SK-N-SH (cell line): ENCODE data around the gene ASTN2. TPM values are rescaled to one million over a fixed set of nuclear protein-coding genes. Genes with fewer than 3 reads are reported as not detected.

Experiments used
- CTCF ChIA-PET: fragments of 300-600, 350-600 bp; formaldehyde crosslinking; extraction: SDS; loops from one replicate; lab custom pipeline; 2021; lab: Yijun Ruan, JAX
- POLR2A ChIA-PET: fragments of 350-600 bp; sonication (Branson Sonifier 250); formaldehyde crosslinking; extraction: SDS; loops from one replicate; lab custom pipeline; 2020; ENCODE audit warnings: antibody characterized with exemption, inconsistent platforms; lab: Yijun Ruan, JAX
- DNase-seq: peaks from one replicate; pipeline ENCODE4 v3.0.0; 2012
- H2AFZ ChIP-seq: fragments of 200-600 bp; sonication (generic); 2 replicates; pipeline ENCODE4 v1.8.1; 2016; ENCODE audit warnings: antibody characterized with exemption, mild to moderate bottlenecking, low read depth
- H3F3A ChIP-seq: fragments of 200-600 bp; sonication (generic); replicated peaks from 2 replicates; pipeline ENCODE3; 2016; ENCODE audit warnings: antibody characterized with exemption, mild to moderate bottlenecking; ENCODE audit not compliant: insufficient read depth
- H3K27ac ChIP-seq, 2 experiments: fragments of 200-500 bp in 1 of 2; fragments of 200-600 bp in 1 of 2; sonication (Bioruptor generic) in 1 of 2; sonication (generic), shearing (Covaris generic) in 1 of 2; 2 replicates each; pipeline versions ENCODE4 v1.5.1 to v1.6.1; 2014 to 2016; ENCODE audit warnings: low read depth in 2 of 2, inconsistent platforms in 1 of 2, low read length in 1 of 2, mild to moderate bottlenecking in 1 of 2, mixed read lengths in 1 of 2
- H3K27me3 ChIP-seq: fragments of 200-600 bp; sonication (generic), shearing (Covaris generic); 2 replicates; pipeline ENCODE4 v1.6.1; 2016; ENCODE audit warnings: mixed run types; ENCODE audit not compliant: insufficient read depth
- H3K36me3 ChIP-seq, 2 experiments: fragments of 200-500 bp in 1 of 2; fragments of 200-600 bp in 1 of 2; sonication (Bioruptor generic) in 1 of 2; sonication (generic) in 1 of 2; replicated peaks in 1 of 2; 2 replicates each; pipeline versions ENCODE3 to v1.5.1; 2014 to 2016; ENCODE audit warnings: low read length in 1 of 2, mild to moderate bottlenecking in 1 of 2; ENCODE audit not compliant: insufficient read depth in 2 of 2, control insufficient read depth in 1 of 2
- H3K4me1 ChIP-seq, 2 experiments: fragments of 200-500 bp in 1 of 2; fragments of 200-600 bp in 1 of 2; sonication (Bioruptor generic) in 1 of 2; sonication (generic), shearing (Covaris generic) in 1 of 2; 2 replicates each; pipeline versions ENCODE4 v1.5.1 to v1.6.1; 2014 to 2016; ENCODE audit warnings: low read depth in 1 of 2, low read length in 1 of 2, mixed run types in 1 of 2; ENCODE audit not compliant: insufficient read depth in 2 of 2, control insufficient read depth in 1 of 2
- H3K4me2 ChIP-seq: fragments of 200-600 bp; sonication (generic), shearing (Covaris generic); 2 replicates; pipeline ENCODE4 v1.6.1; 2017; ENCODE audit warnings: mixed run types
- H3K4me3 ChIP-seq, 2 experiments: fragments of 200-500 bp in 1 of 2; fragments of 200-600 bp in 1 of 2; sonication (Bioruptor generic) in 1 of 2; sonication (generic), shearing (Covaris generic) in 1 of 2; 2 replicates each; pipeline versions ENCODE4 v1.5.1 to v1.8.1; 2014 to 2016; ENCODE audit warnings: low read depth in 2 of 2, inconsistent platforms in 1 of 2, low read length in 1 of 2, mild to moderate bottlenecking in 1 of 2, mixed read lengths in 1 of 2, moderate library complexity in 1 of 2
- H3K79me2 ChIP-seq: fragments of 200-600 bp; sonication (generic); 2 replicates; pipeline ENCODE4 v1.8.1; 2017; ENCODE audit warnings: mild to moderate bottlenecking; ENCODE audit not compliant: insufficient read depth
- H3K9ac ChIP-seq: fragments of 200-600 bp; sonication (generic); 2 replicates; pipeline ENCODE4 v1.6.1; 2017; ENCODE audit warnings: mixed run types
- H3K9me2 ChIP-seq: fragments of 200-600 bp; sonication (generic); 2 replicates; pipeline ENCODE4 v1.6.1; 2017; ENCODE audit warnings: mixed run types
- H3K9me3 ChIP-seq: fragments of 200-600 bp; sonication (generic); 2 replicates; pipeline ENCODE4 v1.6.1; 2017; ENCODE audit warnings: mixed run types, mild to moderate bottlenecking, moderate library complexity
- H4K20me1 ChIP-seq: fragments of 200-600 bp; sonication (generic); 2 replicates; pipeline ENCODE4 v1.6.1; 2017; ENCODE audit warnings: mild to moderate bottlenecking, mixed run types; ENCODE audit not compliant: insufficient read depth
- CHD2 ChIP-seq: fragments of 150-350 bp; IDR thresholded peaks from 2 replicates; pipeline ENCODE4 v1.6.1; 2018; ENCODE audit warnings: low read length; ENCODE audit not compliant: partially characterized antibody
- EZH2phosphoT487 ChIP-seq: fragments of 200-600 bp; sonication (generic); IDR thresholded peaks from 2 replicates; pipeline ENCODE4 v1.6.1; 2017; ENCODE audit warnings: low read depth, mixed run types, mild to moderate bottlenecking, antibody characterized with exemption, moderate library complexity, borderline replicate concordance
- FOSL2 ChIP-seq: IDR thresholded peaks from 2 replicates; pipeline ENCODE4 v1.4.0; 2012; ENCODE audit warnings: low read depth, mild to moderate bottlenecking, moderate library complexity, borderline replicate concordance
- GABPA ChIP-seq: IDR thresholded peaks from 2 replicates; pipeline ENCODE4 v1.4.0; 2012; ENCODE audit warnings: low read depth, mild to moderate bottlenecking
- IRF3 ChIP-seq: fragments of 150-350 bp; IDR thresholded peaks from 2 replicates; pipeline ENCODE4 v1.6.1; 2016; ENCODE audit warnings: mild to moderate bottlenecking, low read depth, low read length
- JUND ChIP-seq: IDR thresholded peaks from 2 replicates; pipeline ENCODE4 v1.4.0; 2012
- MEF2A ChIP-seq: IDR thresholded peaks from 2 replicates; pipeline ENCODE4 v1.4.0; 2012; ENCODE audit warnings: low read depth, borderline replicate concordance
- MXI1 ChIP-seq: IDR thresholded peaks from 2 replicates; pipeline ENCODE4 v1.6.1; 2012; ENCODE audit warnings: mild to moderate bottlenecking, low read depth, low read length, improper control_type of control experiment
- PBX3 ChIP-seq: IDR thresholded peaks from 2 replicates; pipeline ENCODE4; 2012
- RCOR1 ChIP-seq: fragments of 150-350 bp; IDR thresholded peaks from 2 replicates; pipeline ENCODE4 v1.6.1; 2017; ENCODE audit warnings: antibody characterized with exemption, low read length
- REST ChIP-seq: IDR thresholded peaks from 2 replicates; pipeline ENCODE4 v1.6.1; 2012; ENCODE audit warnings: mild to moderate bottlenecking, low read depth, low read length, moderate library complexity
- SIN3A ChIP-seq: IDR thresholded peaks from 2 replicates; pipeline ENCODE4 v1.6.1; 2012; ENCODE audit warnings: low read depth, mild to moderate bottlenecking, low read length, moderate library complexity, borderline replicate concordance
- TAF1 ChIP-seq: IDR thresholded peaks from 2 replicates; pipeline ENCODE4 v1.6.1; 2012; ENCODE audit warnings: low read depth, mild to moderate bottlenecking, low read length, moderate library complexity, borderline replicate concordance
- TCF12 ChIP-seq: IDR thresholded peaks from 2 replicates; pipeline ENCODE4 v1.4.0; 2012
- YY1 ChIP-seq: IDR thresholded peaks from 2 replicates; pipeline ENCODE4 v1.4.0; 2012; ENCODE audit warnings: low read depth, mild to moderate bottlenecking
- WGBS: methylation state at CpG from one replicate; pipeline ENCODE4 v1.1.6; 2017; ENCODE audit warnings: low lambda C conversion rate; 5-methylcytosine and 5-hydroxymethylcytosine counted together
- polyA plus RNA-seq, 3 experiments: library from polyadenylated mRNA; depleted of rRNA; stranded (reverse); fragments of >200 nt; gene quantifications; 2 replicates each; pipeline ENCODE4 v1.2.3, GENCODE V29; 2012

ASTN2 gene
- polyA plus RNA-seq, 1 of the 3 experiments (the other 2 are of a cell fraction), result 6.6 TPM

GRCh38 chr9:116395699-116396037, 1019.2 kb downstream of the ASTN2 start:
- H3K27ac ChIP-seq, result no peak overlapping the region
- no peak overlapping the region for H2AFZ ChIP-seq
- H3K27me3 ChIP-seq, result no peaks in the 10 kb centered on the region
- WGBS, result 98% methylated on average over 3 of the region's 3 CpGs
- H3K4me2 ChIP-seq, result no peak overlapping the region
- TF ChIP-seq CHD2, result no peak
- no peak for TF ChIP-seq MXI1
- no peak for TF ChIP-seq GABPA
- TF ChIP-seq RCOR1, result no peak
- TF ChIP-seq TAF1, result no peak
- no peak for TF ChIP-seq EZH2phosphoT487
- TF ChIP-seq, all 33 proteins: peak for 0
- Histone ChIP-seq H3K9ac (no peak overlapping the region), H4K20me1 (no peaks in the 10 kb centered on the region; the same call in 1 of the 2 replicates), H3K36me3 (peaks cover 80 to 88% of the 10 kb centered on the region in 2 experiments), H3K9me3 (no peaks in the 10 kb centered on the region), H3K9me2 (no peaks in the 10 kb centered on the region), H3K79me2 (no peaks in the 10 kb centered on the region), H3F3A (peaks cover 44% of the 10 kb centered on the region), H3K4me3 (no peak overlapping the region), H3K4me1 (no peaks in the 10 kb centered on the region)
- DNase-seq, result no peak
- ChIA-PET POLR2A (no interaction called here), CTCF (interaction anchor here (0.6 kb wide), 1 partner anchor 729 kb away, joined by 3 read pairs; no protein-coding TSS in a partner anchor)

- POLR2A ChIA-PET, result no interaction called here
- no peaks in the 10 kb centered on the region for H3K27me3 ChIP-seq
- no peaks in the 10 kb centered on the region for H3K79me2 ChIP-seq
- no peak for TF ChIP-seq EZH2phosphoT487
- no peak for TF ChIP-seq SIN3A
- no peak for TF ChIP-seq RCOR1
- no peak for TF ChIP-seq PBX3
- TF ChIP-seq, all 33 proteins: peak for 0
- Histone ChIP-seq H3K9me3 (no peaks in the 10 kb centered on the region), H3K4me1 (no peaks in the 10 kb centered on the region), H3K9ac (no peak overlapping the region), H3F3A (peaks cover 39% of the 10 kb centered on the region), H3K36me3 (peaks cover 80 to 84% of the 10 kb centered on the region in 2 experiments), H3K27ac (no peak overlapping the region), H3K4me3 (no peak overlapping the region), H2AFZ (no peak overlapping the region), H3K9me2 (no peaks in the 10 kb centered on the region), H3K4me2 (no peak overlapping the region), H4K20me1 (no peaks in the 10 kb centered on the region; the same call in 1 of the 2 replicates)
- WGBS, result 93% methylated on average over 5 of the region's 5 CpGs
- CTCF ChIA-PET, result interaction anchor here (0.6 kb wide), 1 partner anchor 729 kb away, joined by 3 read pairs; no protein-coding TSS in a partner anchor
- DNase-seq, result no peak
Observed at GRCh38 chr9:116394894-116395698, 1019.8 kb downstream of the ASTN2 start.

GRCh38 chr9:116394070-116394469, 1020.8 kb downstream of the ASTN2 start:
- Histone ChIP-seq H3K9ac (no peak overlapping the region), H3K4me2 (no peak overlapping the region), H3K9me2 (no peaks in the 10 kb centered on the region), H4K20me1 (no peaks in the 10 kb centered on the region; the same call in 1 of the 2 replicates), H3K4me3 (no peak overlapping the region), H3F3A (peaks cover 36% of the 10 kb centered on the region), H2AFZ (no peak overlapping the region), H3K4me1 (no peaks in the 10 kb centered on the region), H3K27ac (no peak overlapping the region), H3K79me2 (no peaks in the 10 kb centered on the region), H3K27me3 (no peaks in the 10 kb centered on the region), H3K36me3 (peaks cover 72 to 84% of the 10 kb centered on the region in 2 experiments), H3K9me3 (no peaks in the 10 kb centered on the region)
- WGBS, result 98% methylated on average over 6 of the region's 6 CpGs
- no peak for DNase-seq
- ChIA-PET CTCF (no interaction called here), POLR2A (no interaction called here)
- TF ChIP-seq IRF3 (no peak), MEF2A (no peak), FOSL2 (no peak), JUND (no peak), TAF1 (no peak), YY1 (no peak), REST (no peak), CHD2 (no peak), TCF12 (no peak)
